HG03025 (cell line): ENCODE data around the gene KAT2B.

Experiments used
- ATAC-seq: cut with Tn5 transposase; IDR thresholded peaks from one replicate; pipeline ENCODE4 v1.9.1; 2021; ENCODE audit warnings: mild to moderate bottlenecking, moderate library complexity; ENCODE audit not compliant: unreplicated experiment, low FRiP score

The KAT2B gene

GRCh38 chr3:20091331-20092047 lies 51.2 kb downstream of the KAT2B start:
- no peak for ATAC-seq

DNA sequence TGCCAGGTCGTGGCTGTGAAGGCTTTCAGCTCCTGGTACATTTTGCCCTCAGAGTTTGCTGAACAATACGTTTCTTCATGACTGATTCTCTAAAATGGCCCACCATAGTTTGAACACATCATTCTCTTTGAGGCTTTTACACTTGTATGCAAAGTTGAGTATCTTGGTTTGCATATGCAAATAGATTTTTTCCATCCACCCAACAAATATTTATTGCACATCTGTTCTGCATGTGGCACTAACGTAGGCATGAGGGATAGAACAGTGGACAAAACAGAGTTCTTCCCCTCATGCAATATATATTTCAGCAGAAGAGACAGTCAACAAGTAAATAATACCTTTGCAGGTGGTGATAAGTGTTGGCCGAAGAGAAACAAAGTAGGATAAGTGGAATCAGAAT lies 55.2 kb downstream of the KAT2B start:
- ATAC-seq: no peak

DNA sequence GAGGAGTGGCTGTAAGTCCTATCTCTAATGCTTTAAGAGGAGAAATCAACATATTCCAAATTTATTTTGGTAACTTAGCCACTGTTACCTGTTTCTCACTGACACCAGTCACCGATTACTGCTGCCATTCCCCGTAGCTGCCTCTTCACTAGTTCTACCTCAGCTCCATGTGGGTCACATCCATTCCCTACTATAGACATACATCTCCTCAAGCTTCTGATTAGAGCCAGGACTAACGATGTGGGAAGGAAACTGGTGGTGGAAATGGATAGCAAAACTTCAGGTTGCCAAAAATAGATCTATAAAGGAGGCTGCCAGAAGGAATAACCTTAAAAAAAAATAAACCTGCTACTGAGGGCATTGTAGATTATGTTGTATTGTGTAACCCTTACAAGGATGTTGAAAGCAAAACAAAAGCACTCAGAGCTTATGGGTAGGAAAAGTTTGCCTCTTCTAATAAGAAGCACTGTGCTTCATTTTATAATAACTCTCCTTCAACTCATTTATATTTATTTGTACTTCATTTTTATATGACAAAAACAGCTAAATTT lies 56.0 kb downstream of the KAT2B start:
- no peak for ATAC-seq

GRCh38 chr3:20097015-20097414 lies 56.8 kb downstream of the KAT2B start:
- no peak for ATAC-seq

DNA sequence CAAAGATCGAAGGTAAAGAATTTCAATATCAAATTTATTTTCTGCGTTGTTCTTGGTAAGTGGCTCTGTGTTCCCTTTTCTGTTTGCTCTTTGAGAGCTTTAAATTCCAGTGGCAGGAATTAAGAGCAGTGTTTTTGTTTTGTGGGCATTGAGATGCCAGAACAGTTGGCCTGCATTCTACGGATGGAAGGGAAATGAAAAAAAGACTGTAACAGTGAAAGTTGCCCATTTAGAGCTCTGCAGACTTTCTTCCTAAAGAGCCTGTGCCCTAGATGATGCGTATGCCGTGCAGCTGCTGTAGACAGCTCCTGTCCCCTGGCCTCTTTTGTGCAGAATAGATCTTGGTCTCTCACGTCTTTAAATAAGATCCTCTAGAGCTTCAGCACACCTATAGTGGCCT lies 58.8 kb downstream of the KAT2B start:
- no peak for ATAC-seq

DNA sequence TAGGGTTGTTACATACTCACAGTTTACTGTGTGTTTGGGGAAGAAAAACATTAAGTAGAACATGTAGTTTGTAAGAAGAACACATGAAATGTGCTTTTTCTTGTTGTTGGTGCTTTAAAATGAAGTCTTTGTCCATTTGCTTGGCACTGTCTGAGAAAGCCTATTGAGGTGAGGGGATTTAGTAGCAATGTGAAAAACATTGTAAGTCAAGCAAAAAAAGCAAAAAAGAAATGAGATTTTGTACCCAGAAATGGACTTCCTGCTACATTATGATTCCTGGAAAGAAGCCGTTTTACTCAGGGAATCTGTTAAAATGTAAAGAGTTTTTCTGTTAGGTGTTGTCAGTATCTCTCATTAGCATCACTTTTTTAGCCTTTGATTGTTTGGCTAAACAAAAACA lies 59.9 kb downstream of the KAT2B start:
- no peak for ATAC-seq

GRCh38 chr3:20101041-20101440 lies 60.8 kb downstream of the KAT2B start:
- no peak for ATAC-seq

GRCh38 chr3:20103731-20104130 lies 63.5 kb downstream of the KAT2B start:
- peak; percentile 23 for ATAC-seq

- ATAC-seq: peak; percentile 37
These were observed 64.0 kb downstream of the KAT2B start for GRCh38 chr3:20104167-20104661.

DNA sequence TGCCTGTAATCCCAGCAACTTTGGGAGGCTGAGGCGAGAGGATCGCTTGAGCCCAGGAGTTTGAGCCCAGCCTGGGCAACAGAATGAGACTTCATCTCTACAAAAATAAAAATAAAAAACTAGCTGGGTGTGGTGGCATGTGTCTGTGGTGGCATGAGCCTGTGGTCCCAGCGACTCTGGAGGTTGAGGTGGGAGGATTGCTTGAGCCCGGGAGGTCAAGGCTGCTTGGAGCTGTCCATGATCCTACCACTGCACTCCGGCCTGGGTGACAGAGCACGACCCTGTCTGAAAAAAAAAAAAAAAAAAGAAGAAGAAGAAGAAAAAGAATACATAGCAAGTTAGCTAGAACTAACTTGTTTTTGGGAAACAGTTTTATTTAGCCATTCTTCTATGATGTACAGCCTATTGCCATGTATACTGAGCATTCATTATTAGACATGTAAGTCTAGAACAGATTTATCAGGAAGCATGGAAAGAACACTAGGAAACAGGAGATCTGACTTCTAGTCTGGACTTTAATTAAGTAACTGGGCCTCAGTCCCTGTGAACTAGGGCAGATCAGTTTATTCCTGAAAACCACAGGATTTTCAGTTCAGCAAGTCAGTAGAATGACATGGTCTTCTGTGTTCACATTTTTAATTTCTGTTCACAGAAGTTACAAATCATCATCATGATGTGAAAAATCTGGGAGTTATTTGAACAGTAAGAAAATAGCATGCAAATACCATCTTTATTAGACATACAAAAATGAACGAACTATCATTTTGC lies 65.5 kb downstream of the KAT2B start:
- ATAC-seq: no peak

DNA sequence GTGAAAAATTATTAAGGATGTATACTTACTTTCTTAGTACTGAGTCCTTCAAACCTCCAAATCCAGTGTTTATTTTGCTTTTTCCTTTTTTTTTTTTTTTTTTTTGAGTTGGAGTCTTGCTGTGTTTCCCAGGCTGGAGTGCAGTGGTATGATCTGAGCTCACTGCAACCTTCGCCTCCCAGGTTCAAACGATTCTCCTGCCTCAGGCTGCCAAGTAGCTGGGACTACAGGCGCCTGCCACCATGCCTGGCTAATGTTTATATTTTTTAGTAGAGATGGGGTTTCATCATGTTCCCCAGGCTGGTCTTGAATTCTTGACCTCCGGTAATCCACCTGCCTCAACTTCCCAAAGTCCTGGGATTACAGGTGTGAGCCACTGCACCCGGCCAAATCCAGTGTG lies 67.5 kb downstream of the KAT2B start:
- ATAC-seq: no peak

GRCh38 chr3:20108869-20109268 lies 68.6 kb downstream of the KAT2B start:
- ATAC-seq: no peak

DNA sequence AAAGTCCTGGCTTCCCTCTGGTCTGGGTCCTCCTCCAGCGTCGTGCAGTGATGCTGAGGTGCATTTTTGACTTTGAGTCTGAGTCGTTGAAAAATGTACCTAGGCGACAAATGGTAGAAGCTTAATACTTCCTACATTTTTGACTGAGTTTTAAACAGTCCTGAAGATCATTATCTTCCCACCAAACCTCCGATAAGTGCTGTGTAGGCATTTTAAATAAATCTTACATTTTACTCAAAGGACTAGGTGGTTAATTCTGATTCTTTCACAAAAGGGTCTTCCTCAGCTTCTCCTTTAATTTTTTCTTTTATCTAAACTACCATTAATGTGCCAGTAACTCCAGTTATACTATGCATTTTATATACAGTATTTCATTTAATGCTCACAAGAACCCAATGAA lies 70.6 kb downstream of the KAT2B start:
- no peak for ATAC-seq

DNA sequence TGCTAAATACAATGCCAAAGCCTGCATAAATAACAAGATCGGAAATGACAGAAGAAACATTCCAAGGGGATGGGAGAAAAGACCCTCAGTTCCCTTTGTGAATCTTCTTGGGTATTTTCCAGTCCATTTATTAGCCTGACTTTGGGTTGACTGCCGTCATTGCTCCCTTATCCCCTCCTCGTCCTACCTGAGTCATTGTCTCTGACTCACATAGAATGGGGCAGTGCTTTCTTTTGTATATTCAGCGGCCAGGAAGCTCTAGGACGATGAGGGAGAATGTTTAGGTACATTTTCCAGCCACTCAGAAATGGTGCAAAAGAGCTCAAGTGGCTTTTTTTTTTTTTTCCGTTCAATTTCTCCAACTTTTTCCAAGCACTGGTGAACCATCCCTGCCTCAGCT lies 71.6 kb downstream of the KAT2B start:
- no peak for ATAC-seq

GRCh38 chr3:20121088-20121487 lies 80.8 kb downstream of the KAT2B start:
- ATAC-seq: no peak

DNA sequence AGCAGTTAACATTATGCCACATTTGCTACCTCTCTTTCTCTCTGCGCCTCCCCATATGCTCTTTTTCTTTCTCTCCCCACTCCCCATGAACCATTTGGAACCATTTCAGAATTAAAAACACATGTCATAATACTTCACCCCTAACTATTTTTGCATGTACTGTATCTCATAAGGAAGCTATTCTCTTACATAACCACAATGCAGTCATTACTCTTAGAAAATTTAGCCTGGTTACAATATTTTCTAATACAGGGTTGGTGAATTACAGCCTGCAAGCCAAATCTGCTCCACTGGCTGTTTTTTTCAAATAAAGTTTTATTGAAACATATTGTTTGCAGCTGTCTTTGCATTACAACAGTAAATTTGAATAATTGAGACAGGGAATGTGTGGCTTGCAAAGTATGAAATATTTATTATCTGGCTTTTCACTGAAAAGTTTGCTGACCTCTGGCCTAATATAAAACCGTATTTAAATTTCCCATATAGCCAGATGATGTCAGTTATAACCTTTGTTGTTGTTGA lies 82.9 kb downstream of the KAT2B start:
- ATAC-seq: no peak

GRCh38 chr3:20125289-20125688 lies 85.0 kb downstream of the KAT2B start:
- no peak for ATAC-seq

DNA sequence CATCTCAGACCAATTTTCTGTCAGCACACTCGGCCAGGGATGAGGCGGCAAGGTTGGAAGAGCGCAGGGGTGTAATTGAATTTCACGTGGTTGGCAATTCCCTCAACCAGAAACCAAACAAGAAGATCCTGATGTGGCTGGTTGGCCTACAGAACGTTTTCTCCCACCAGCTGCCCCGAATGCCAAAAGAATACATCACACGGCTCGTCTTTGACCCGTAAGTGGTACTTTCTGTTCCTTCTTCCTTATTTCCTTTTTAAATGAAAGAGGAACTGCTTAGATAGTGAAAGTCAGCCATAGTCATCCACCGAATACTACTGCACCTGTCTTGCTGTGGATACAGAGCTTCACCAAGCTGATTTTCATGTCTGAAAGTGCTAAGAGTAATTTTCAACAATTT lies 85.7 kb downstream of the KAT2B start:
- ATAC-seq: peak; percentile 100

DNA sequence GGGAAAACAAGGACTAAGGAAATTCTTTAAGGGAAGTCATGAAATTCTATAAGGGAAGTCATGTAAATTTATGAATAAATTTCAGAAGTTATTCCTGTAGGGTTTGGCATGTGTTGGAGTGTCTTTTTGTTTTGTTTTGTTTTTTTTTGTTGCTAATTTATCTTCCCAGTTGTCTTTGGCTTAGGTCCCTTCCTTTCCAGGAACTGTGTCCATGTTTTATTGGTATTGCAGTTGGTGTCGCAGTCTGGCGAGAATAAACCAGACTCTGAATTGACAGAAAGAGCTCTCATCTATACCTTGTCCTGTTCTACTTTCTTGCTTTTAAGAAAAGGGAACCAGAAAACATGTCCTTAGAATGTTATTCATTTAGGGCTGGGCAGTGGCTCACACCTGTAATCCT lies 88.1 kb downstream of the KAT2B start:
- no peak for ATAC-seq

- no peak for ATAC-seq
These were observed 89.9 kb downstream of the KAT2B start for GRCh38 chr3:20130106-20130505.

- ATAC-seq: no peak
These were observed 96.0 kb downstream of the KAT2B start for GRCh38 chr3:20136231-20136630.
